Muscle of leg (tissue), 11 donors: ENCODE measurements around the gene TCEANC2. TPM values are rescaled to one million over a fixed set of nuclear protein-coding genes. Genes with fewer than 3 reads are reported as not detected.
"Not testable (repeated sequence)": the region's sequence is repeated elsewhere in the genome, so short reads cannot be mapped to it uniquely, and the experiment has no call there.

Experiments
- DNase-seq: peaks from one replicate; pipeline ENCODE4 v3.0.0; 2013
- H3K27ac ChIP-seq: one replicate; pipeline ENCODE4 v1.5.1; 2013; ENCODE audit warnings: mild to moderate bottlenecking, low read length, control low read depth
- H3K27me3 ChIP-seq: one replicate; pipeline ENCODE4 v1.6.1; 2013; ENCODE audit warnings: low read length; ENCODE audit not compliant: control insufficient read depth, insufficient read depth
- H3K36me3 ChIP-seq: one replicate; pipeline ENCODE4 v1.6.1; 2013; ENCODE audit warnings: low read length; ENCODE audit not compliant: control insufficient read depth, insufficient read depth
- H3K4me1 ChIP-seq: one replicate; pipeline ENCODE4 v1.6.1; 2013; ENCODE audit warnings: low read length; ENCODE audit not compliant: control insufficient read depth, insufficient read depth
- H3K4me3 ChIP-seq: one replicate; pipeline ENCODE4 v1.5.1; 2013; ENCODE audit warnings: low read length, control low read depth
- H3K9me3 ChIP-seq: replicated peaks from 2 replicates; pipeline ENCODE4 v1.6.1; 2013; ENCODE audit warnings: low read depth, low read length; ENCODE audit not compliant: control insufficient read depth
- WGBS: methylation state at CpG from one replicate; pipeline ENCODE4 v1.1.5; 2013; ENCODE audit warnings: missing lambda C conversion rate; ENCODE audit not compliant: insufficient coverage; 5-methylcytosine and 5-hydroxymethylcytosine counted together
- polyA plus RNA-seq, 8 donors: library from polyadenylated mRNA; unstranded; fragments of 120-200 nt; gene quantifications; one replicate each; pipeline versions ENCODE4 v1.2.1 to v1.2.3, GENCODE V29; 2013; ENCODE audit warnings: inconsistent platforms in 1 of 8, low replicate concordance in 1 of 8; ENCODE audit not compliant: insufficient read length in 8 of 8, insufficient read depth in 1 of 8
- total RNA-seq: library from RNA; stranded (reverse); fragments of 120-200 nt; gene quantifications from one replicate; pipeline ENCODE4 v1.2.4, GENCODE V29; 2013

Gene TCEANC2
- total and polyA plus RNA-seq, 9 donors, result 4.0 to 6.2 (median 4.8) TPM

GRCh38 chr1:54011316-54012007 lies 41.9 kb upstream of the TCEANC2 start:
- H3K9me3 ChIP-seq, result no peaks in the 10 kb centered on the region
- no peaks in the 10 kb centered on the region for H3K36me3 ChIP-seq
- H3K4me1 ChIP-seq, result no peaks in the 10 kb centered on the region
- no peak overlapping the region for H3K27ac ChIP-seq
- peaks cover 3% of the 10 kb centered on the region for H3K27me3 ChIP-seq
- no peak overlapping the region for H3K4me3 ChIP-seq
- WGBS, result 74% methylated on average over 8 of the region's 9 CpGs
- DNase-seq, result no peak

GRCh38 chr1:54012008-54012325 lies 41.4 kb upstream of the TCEANC2 start:
- DNase-seq, result no peak
- Histone ChIP-seq H3K9me3 (no peaks in the 10 kb centered on the region), H3K4me1 (no peaks in the 10 kb centered on the region), H3K27me3 (peaks cover 5% of the 10 kb centered on the region), H3K4me3 (no peak overlapping the region), H3K36me3 (no peaks in the 10 kb centered on the region), H3K27ac (no peak overlapping the region)
- 82% methylated on average over 9 of the region's 9 CpGs for WGBS

GRCh38 chr1:54012863-54013262 lies 40.5 kb upstream of the TCEANC2 start:
- Histone ChIP-seq H3K36me3 (no peaks in the 10 kb centered on the region), H3K9me3 (no peaks in the 10 kb centered on the region), H3K27me3 (peaks cover 10% of the 10 kb centered on the region), H3K27ac (no peak overlapping the region), H3K4me3 (no peak overlapping the region), H3K4me1 (no peaks in the 10 kb centered on the region)
- WGBS, result 79% methylated on average over 4 of the region's 8 CpGs
- no peak for DNase-seq

- H3K4me1 ChIP-seq, result no peaks in the 10 kb centered on the region
- peaks cover 10% of the 10 kb centered on the region for H3K27me3 ChIP-seq
Measured at GRCh38 chr1:54013393-54014008, 39.9 kb upstream of the TCEANC2 start.

GRCh38 chr1:54014009-54014629 lies 39.3 kb upstream of the TCEANC2 start:
- H3K4me1 ChIP-seq, result no peaks in the 10 kb centered on the region
- no peak overlapping the region for H3K27ac ChIP-seq
- H3K4me3 ChIP-seq, result no peak overlapping the region
- H3K36me3 ChIP-seq, result no peaks in the 10 kb centered on the region
- H3K9me3 ChIP-seq, result no peaks in the 10 kb centered on the region
- 48% methylated on average over 11 of the region's 17 CpGs for WGBS
- peaks cover 13% of the 10 kb centered on the region for H3K27me3 ChIP-seq
- DNase-seq, result no peak

More at GRCh38 chr1:54013393-54014008, 39.9 kb upstream of the TCEANC2 start:
- H3K27ac ChIP-seq, result no peak overlapping the region
- H3K4me3 ChIP-seq, result no peak overlapping the region
- H3K9me3 ChIP-seq, result no peaks in the 10 kb centered on the region
- WGBS, result 66% methylated on average over 7 of the region's 8 CpGs
- H3K36me3 ChIP-seq, result no peaks in the 10 kb centered on the region
- no peak for DNase-seq

GRCh38 chr1:54016343-54017282 lies 36.8 kb upstream of the TCEANC2 start:
- WGBS, result 29% methylated on average over 3 of the region's 8 CpGs
- H3K4me3 ChIP-seq, result no peak overlapping the region
- no peak for DNase-seq

GRCh38 chr1:54017979-54018378 lies 35.4 kb upstream of the TCEANC2 start, which contains the start of gene LDLRAD1:
Gene LDLRAD1 (minus strand): TSS chr1:54018186. CDS start chr1:54018112, 74 bp downstream.
- Histone ChIP-seq H3K27ac (no peak within 1 kb of the TSS), H3K36me3 (no peaks in the 10 kb centered on the region), H3K4me3 (no peak within 1 kb of the TSS), H3K9me3 (no peaks in the 10 kb centered on the region), H3K27me3 (peaks cover 11% of the 10 kb centered on the region), H3K4me1 (no peaks in the 10 kb centered on the region)
- DNase-seq, result no peak
- 40% methylated on average over 4 of the region's 6 CpGs for WGBS

More at GRCh38 chr1:54016343-54017282, 36.8 kb upstream of the TCEANC2 start:
- H3K9me3 ChIP-seq, result no peaks in the 10 kb centered on the region
- peaks cover 13% of the 10 kb centered on the region for H3K27me3 ChIP-seq
- H3K4me1 ChIP-seq, result no peaks in the 10 kb centered on the region
- H3K36me3 ChIP-seq, result no peaks in the 10 kb centered on the region
- no peak overlapping the region for H3K27ac ChIP-seq

GRCh38 chr1:54018635-54019034 lies 34.8 kb upstream of the TCEANC2 start:
- Histone ChIP-seq H3K36me3 (no peaks in the 10 kb centered on the region), H3K4me3 (no peak overlapping the region), H3K27ac (no peak overlapping the region), H3K27me3 (peaks cover 11% of the 10 kb centered on the region), H3K4me1 (no peaks in the 10 kb centered on the region), H3K9me3 (no peaks in the 10 kb centered on the region)
- WGBS, result 79% methylated on average over 2 of the region's 5 CpGs
- DNase-seq, result no peak

- not testable (repeated sequence) for H3K36me3 ChIP-seq, H3K27ac ChIP-seq, H3K4me1 ChIP-seq, DNase-seq, H3K9me3 ChIP-seq, H3K4me3 ChIP-seq
- peaks cover 11% of the 10 kb centered on the region for H3K27me3 ChIP-seq
- WGBS, result 77% methylated on average over 7 of the region's 10 CpGs
Measured at GRCh38 chr1:54019562-54020176, 33.7 kb upstream of the TCEANC2 start.
